ENCODE data around the gene EMILIN1.

Gene EMILIN1

DNA sequence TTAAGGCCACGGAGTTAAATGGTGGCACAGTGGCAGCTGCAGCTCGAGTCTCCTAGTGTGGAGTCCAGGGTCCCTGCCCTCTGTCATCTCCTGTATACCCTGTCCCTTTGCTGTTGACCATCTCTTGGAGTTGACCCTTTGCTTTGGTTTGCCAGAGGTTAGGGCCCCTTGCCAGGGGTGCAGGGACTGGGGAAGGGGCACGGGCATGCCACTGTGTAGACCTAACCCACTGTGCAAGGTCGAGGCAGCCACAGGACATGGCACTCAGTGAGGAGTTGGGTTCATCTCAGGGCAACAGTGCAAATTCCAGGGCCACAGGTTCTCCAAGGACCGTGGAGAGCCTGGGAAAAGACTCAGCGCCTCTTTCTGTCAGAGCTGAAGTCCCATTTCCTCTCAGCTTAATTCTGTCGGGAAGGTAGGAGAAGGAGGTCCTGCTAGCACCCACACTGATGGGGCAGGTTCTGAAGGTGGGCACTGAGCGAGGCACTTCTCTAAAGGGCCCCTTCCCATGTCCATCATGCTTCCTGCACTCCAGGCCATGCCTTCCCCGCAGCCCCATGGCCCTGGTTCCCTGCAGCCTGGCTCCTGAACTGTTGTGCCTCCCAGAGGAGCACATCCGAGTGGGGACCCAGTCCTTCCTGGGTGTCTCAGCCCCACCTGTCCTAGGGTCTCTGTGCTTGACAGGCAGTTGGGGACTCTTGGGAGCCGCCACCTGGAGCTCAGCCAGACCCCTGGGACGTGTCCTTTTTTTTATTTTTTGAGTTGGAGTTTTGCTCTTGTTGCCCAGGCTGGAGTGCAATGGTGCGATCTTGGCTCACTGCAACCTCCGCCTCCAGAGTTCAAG is 10.9 kb downstream of the EMILIN1 start:
- Histone ChIP-seq H3K27ac (ENCODE audit: low read length) (no peak overlapping the region), H3K4me1 (ENCODE audit: control insufficient read depth in 1 of 2, insufficient read depth in 2 of 2, low read length in 2 of 2) (peaks cover 7 to 24% of the 10 kb centered on the region in 2 donors), H3K36me3 (ENCODE audit: control insufficient read depth in 1 of 2, insufficient read depth in 2 of 2, low read length in 2 of 2) (no peaks in the 10 kb centered on the region), H3K27me3 (ENCODE audit: low read depth, low read length) (no peaks in the 10 kb centered on the region), H3K4me3 (ENCODE audit: low read depth in 1 of 2, low read length in 2 of 2) (peak overlapping the region in 1 of 2 donors; percentile 19), H3K9me3 (ENCODE audit: control insufficient read depth in 1 of 2, low read length in 2 of 2) (no peaks in the 10 kb centered on the region)

GRCh38 chr2:27091746-27092695 is 13.6 kb downstream of the EMILIN1 start:
- no peaks in the 10 kb centered on the region for H3K27me3 ChIP-seq (ENCODE audit: low read depth, low read length)
- no peak overlapping the region for H3K27ac ChIP-seq (ENCODE audit: low read length)
- no peak overlapping the region for H3K4me3 ChIP-seq (ENCODE audit: low read depth in 1 of 2, low read length in 2 of 2)
- peaks cover 10 to 19% of the 10 kb centered on the region in 2 donors for H3K4me1 ChIP-seq (ENCODE audit: control insufficient read depth in 1 of 2, insufficient read depth in 2 of 2, low read length in 2 of 2)
- no peaks in the 10 kb centered on the region for H3K9me3 ChIP-seq (ENCODE audit: control insufficient read depth in 1 of 2, low read length in 2 of 2)
- no peaks in the 10 kb centered on the region for H3K36me3 ChIP-seq (ENCODE audit: control insufficient read depth in 1 of 2, insufficient read depth in 2 of 2, low read length in 2 of 2)

- H3K9me3 ChIP-seq (ENCODE audit: control insufficient read depth in 1 of 2, low read length in 2 of 2), result no peaks in the 10 kb centered on the region
- H3K27me3 ChIP-seq (ENCODE audit: low read depth, low read length), result no peaks in the 10 kb centered on the region
- H3K4me1 ChIP-seq (ENCODE audit: control insufficient read depth in 1 of 2, insufficient read depth in 2 of 2, low read length in 2 of 2), result peaks cover 10 to 11% of the 10 kb centered on the region in 2 donors
- H3K36me3 ChIP-seq (ENCODE audit: control insufficient read depth in 1 of 2, insufficient read depth in 2 of 2, low read length in 2 of 2), result no peaks in the 10 kb centered on the region
- H3K4me3 ChIP-seq (ENCODE audit: low read depth in 1 of 2, low read length in 2 of 2), result no peak overlapping the region
- H3K27ac ChIP-seq (ENCODE audit: low read length), result no peak overlapping the region
These were observed 14.4 kb downstream of the EMILIN1 start for GRCh38 chr2:27092696-27093429.

- Histone ChIP-seq H3K4me1 (ENCODE audit: control insufficient read depth in 1 of 2, insufficient read depth in 2 of 2, low read length in 2 of 2) (peaks cover 10 to 11% of the 10 kb centered on the region in 2 donors), H3K4me3 (ENCODE audit: low read depth in 1 of 2, low read length in 2 of 2) (no peak overlapping the region), H3K27ac (ENCODE audit: low read length) (no peak overlapping the region), H3K27me3 (ENCODE audit: low read depth, low read length) (no peaks in the 10 kb centered on the region), H3K9me3 (ENCODE audit: control insufficient read depth in 1 of 2, low read length in 2 of 2) (no peaks in the 10 kb centered on the region), H3K36me3 (ENCODE audit: control insufficient read depth in 1 of 2, insufficient read depth in 2 of 2, low read length in 2 of 2) (no peaks in the 10 kb centered on the region)
These were observed 15.3 kb downstream of the EMILIN1 start for GRCh38 chr2:27093430-27094352.

GRCh38 chr2:27094353-27094984 is 16.1 kb downstream of the EMILIN1 start:
- H3K36me3 ChIP-seq (ENCODE audit: control insufficient read depth in 1 of 2, insufficient read depth in 2 of 2, low read length in 2 of 2), result peaks cover 0 to 3% of the 10 kb centered on the region in 2 donors
- H3K27me3 ChIP-seq (ENCODE audit: low read depth, low read length), result no peaks in the 10 kb centered on the region
- no peaks in the 10 kb centered on the region for H3K9me3 ChIP-seq (ENCODE audit: control insufficient read depth in 1 of 2, low read length in 2 of 2)
- H3K27ac ChIP-seq (ENCODE audit: low read length), result no peak overlapping the region
- H3K4me3 ChIP-seq (ENCODE audit: low read depth in 1 of 2, low read length in 2 of 2), result no peak overlapping the region
- peaks cover 10 to 11% of the 10 kb centered on the region in 2 donors for H3K4me1 ChIP-seq (ENCODE audit: control insufficient read depth in 1 of 2, insufficient read depth in 2 of 2, low read length in 2 of 2)

DNA sequence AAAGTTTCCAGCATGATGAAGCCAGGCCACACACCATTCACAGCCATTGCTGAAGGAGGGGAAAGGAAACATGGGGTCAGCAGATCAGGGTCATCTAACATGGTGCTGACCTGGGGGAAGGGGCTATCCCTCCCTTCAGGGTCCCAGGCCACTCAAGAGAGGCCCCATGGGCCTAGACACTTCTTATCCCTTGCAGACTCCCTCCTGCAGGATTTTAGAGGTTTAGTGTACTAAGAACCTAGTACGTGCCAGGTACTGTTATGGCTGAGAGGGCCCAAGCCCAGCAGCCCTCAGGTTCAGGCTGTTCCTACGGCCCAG is 17.0 kb downstream of the EMILIN1 start:
- Histone ChIP-seq H3K27ac (ENCODE audit: low read length) (no peak overlapping the region), H3K27me3 (ENCODE audit: low read depth, low read length) (no peaks in the 10 kb centered on the region), H3K4me1 (ENCODE audit: control insufficient read depth in 1 of 2, insufficient read depth in 2 of 2, low read length in 2 of 2) (peaks cover 10 to 11% of the 10 kb centered on the region in 2 donors), H3K36me3 (ENCODE audit: control insufficient read depth in 1 of 2, insufficient read depth in 2 of 2, low read length in 2 of 2) (peaks cover 0 to 3% of the 10 kb centered on the region in 2 donors), H3K9me3 (ENCODE audit: control insufficient read depth in 1 of 2, low read length in 2 of 2) (no peaks in the 10 kb centered on the region), H3K4me3 (ENCODE audit: low read depth in 1 of 2, low read length in 2 of 2) (no peak overlapping the region)

DNA sequence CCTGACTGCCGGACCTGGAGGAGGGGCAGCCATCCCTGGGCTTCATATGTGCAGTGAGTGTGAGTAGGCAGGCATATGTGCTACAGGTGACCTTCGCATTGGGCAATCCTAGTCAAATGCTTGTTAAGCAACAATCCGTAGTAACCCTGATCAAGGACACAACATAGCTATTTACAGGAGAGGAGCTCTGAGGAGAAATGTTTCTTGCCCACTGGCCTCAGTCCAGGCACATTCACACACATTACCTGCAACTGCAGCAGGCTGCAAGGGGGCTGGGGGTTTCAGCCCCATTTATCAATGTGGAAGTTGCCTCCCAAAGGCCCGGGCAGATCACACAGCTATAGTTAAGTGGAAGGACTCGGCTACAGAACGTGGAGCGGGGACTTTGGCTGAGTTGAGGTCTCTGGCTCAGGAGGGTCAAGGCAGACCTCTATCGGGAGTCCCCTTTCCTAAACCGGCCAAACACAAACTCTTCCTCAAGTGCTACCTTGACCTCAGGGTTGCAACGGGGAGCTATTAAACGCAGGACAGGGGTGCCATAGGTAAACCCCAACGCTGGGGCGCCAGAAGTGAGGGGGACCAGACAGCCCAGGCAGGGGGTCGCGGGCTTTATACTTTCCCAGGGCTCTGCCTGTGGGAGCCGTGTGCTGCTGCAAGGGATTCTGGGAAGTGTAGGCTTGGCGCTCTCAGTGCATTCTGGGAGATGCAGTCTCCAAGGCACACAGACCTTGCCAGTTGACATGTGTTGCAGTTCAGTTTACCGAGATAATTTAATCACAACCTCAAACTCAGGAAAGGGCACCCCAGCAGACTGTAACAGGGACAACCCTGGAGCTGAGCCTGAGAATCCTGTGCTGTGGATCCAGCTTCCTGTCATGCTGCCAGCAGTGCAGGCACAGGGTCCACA is 17.6 kb downstream of the EMILIN1 start:
- Histone ChIP-seq H3K9me3 (ENCODE audit: control insufficient read depth in 1 of 2, low read length in 2 of 2) (no peaks in the 10 kb centered on the region), H3K27ac (ENCODE audit: low read length) (no peak overlapping the region), H3K27me3 (ENCODE audit: low read depth, low read length) (no peaks in the 10 kb centered on the region), H3K4me3 (ENCODE audit: low read depth in 1 of 2, low read length in 2 of 2) (peak overlapping the region; percentile 49 to 59), H3K36me3 (ENCODE audit: control insufficient read depth in 1 of 2, insufficient read depth in 2 of 2, low read length in 2 of 2) (peaks cover 0 to 3% of the 10 kb centered on the region in 2 donors), H3K4me1 (ENCODE audit: control insufficient read depth in 1 of 2, insufficient read depth in 2 of 2, low read length in 2 of 2) (peaks cover 10 to 11% of the 10 kb centered on the region in 2 donors)

GRCh38 chr2:27096748-27097297 is 18.4 kb downstream of the EMILIN1 start:
- peaks cover 10 to 11% of the 10 kb centered on the region in 2 donors for H3K4me1 ChIP-seq (ENCODE audit: control insufficient read depth in 1 of 2, insufficient read depth in 2 of 2, low read length in 2 of 2)
- H3K27ac ChIP-seq (ENCODE audit: low read length), result no peak overlapping the region
- H3K27me3 ChIP-seq (ENCODE audit: low read depth, low read length), result no peaks in the 10 kb centered on the region
- peaks cover 0 to 3% of the 10 kb centered on the region in 2 donors for H3K36me3 ChIP-seq (ENCODE audit: control insufficient read depth in 1 of 2, insufficient read depth in 2 of 2, low read length in 2 of 2)
- no peak overlapping the region for H3K4me3 ChIP-seq (ENCODE audit: low read depth in 1 of 2, low read length in 2 of 2)
- H3K9me3 ChIP-seq (ENCODE audit: control insufficient read depth in 1 of 2, low read length in 2 of 2), result no peaks in the 10 kb centered on the region

DNA sequence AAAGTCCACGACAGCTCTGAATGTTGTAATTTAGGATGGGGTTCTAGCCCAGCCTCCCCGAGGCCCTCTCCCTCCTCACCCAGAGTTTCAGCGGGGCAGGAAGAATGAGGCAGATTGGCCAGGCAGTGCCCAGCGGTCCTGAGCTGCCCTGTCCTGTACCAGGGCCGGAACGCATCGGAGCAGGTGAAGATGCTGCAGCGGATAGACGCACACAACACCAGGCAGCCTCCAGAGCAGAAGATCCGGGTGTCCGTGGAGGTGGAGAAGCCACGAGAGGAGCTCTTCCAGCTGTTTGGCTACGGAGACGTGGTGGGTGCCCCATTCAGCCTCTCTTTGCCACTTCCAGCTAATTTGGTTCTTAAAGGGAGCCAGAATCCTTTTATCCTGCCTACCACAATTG is 18.9 kb downstream of the EMILIN1 start:
- no peaks in the 10 kb centered on the region for H3K27me3 ChIP-seq (ENCODE audit: low read depth, low read length)
- H3K27ac ChIP-seq (ENCODE audit: low read length), result no peak overlapping the region
- H3K36me3 ChIP-seq (ENCODE audit: control insufficient read depth in 1 of 2, insufficient read depth in 2 of 2, low read length in 2 of 2), result peaks cover 0 to 3% of the 10 kb centered on the region in 2 donors
- no peak overlapping the region for H3K4me3 ChIP-seq (ENCODE audit: low read depth in 1 of 2, low read length in 2 of 2)
- H3K9me3 ChIP-seq (ENCODE audit: control insufficient read depth in 1 of 2, low read length in 2 of 2), result no peaks in the 10 kb centered on the region
- peaks cover 10 to 11% of the 10 kb centered on the region in 2 donors for H3K4me1 ChIP-seq (ENCODE audit: control insufficient read depth in 1 of 2, insufficient read depth in 2 of 2, low read length in 2 of 2)

All from muscle layer of duodenum (tissue), 2 donors.